GM12872 (cell line): ENCODE results near the gene ADORA2B.

Experiments
- CTCF ChIP-seq: IDR thresholded peaks from 3 replicates; pipeline ENCODE4 v1.5.1; 2011; ENCODE audit warnings: low read depth, mild to moderate bottlenecking, low read length, moderate library complexity; ENCODE audit not compliant: insufficient read depth

Gene ADORA2B

GRCh38 chr17:15977894-15978293 is 33.0 kb downstream of the ADORA2B start:
- no peak for TF ChIP-seq CTCF

GRCh38 chr17:15978606-15979005 is 33.7 kb downstream of the ADORA2B start:
- no peak for TF ChIP-seq CTCF

- TF ChIP-seq CTCF = no peak
Observed at GRCh38 chr17:15981208-15981607, 36.3 kb downstream of the ADORA2B start.

- TF ChIP-seq CTCF = no peak
Observed at GRCh38 chr17:15981646-15982580, 37.0 kb downstream of the ADORA2B start.

GRCh38 chr17:15996322-15996721 is 51.4 kb downstream of the ADORA2B start:
- TF ChIP-seq CTCF = no peak

- TF ChIP-seq CTCF = no peak
Observed at GRCh38 chr17:15998031-15998562, 53.2 kb downstream of the ADORA2B start.

- TF ChIP-seq CTCF = no peak
Observed at GRCh38 chr17:15999141-15999973, 54.4 kb downstream of the ADORA2B start, which contains the start of the genes TTC19 and ZSWIM7. Gene TTC19, plus strand, starts transcription at chr17:15999824. Its CDS starts 25 bp downstream, at chr17:15999849. Gene ZSWIM7, minus strand, starts transcription at chr17:15999704. Its CDS starts 110 bp downstream, at chr17:15999594.
